ENCODE measurements around the gene DEUP1.
"Not testable (repeated sequence)": the region's sequence is repeated elsewhere in the genome, so short reads cannot be mapped to it uniquely, and the experiment has no call there.

Gene DEUP1

DNA sequence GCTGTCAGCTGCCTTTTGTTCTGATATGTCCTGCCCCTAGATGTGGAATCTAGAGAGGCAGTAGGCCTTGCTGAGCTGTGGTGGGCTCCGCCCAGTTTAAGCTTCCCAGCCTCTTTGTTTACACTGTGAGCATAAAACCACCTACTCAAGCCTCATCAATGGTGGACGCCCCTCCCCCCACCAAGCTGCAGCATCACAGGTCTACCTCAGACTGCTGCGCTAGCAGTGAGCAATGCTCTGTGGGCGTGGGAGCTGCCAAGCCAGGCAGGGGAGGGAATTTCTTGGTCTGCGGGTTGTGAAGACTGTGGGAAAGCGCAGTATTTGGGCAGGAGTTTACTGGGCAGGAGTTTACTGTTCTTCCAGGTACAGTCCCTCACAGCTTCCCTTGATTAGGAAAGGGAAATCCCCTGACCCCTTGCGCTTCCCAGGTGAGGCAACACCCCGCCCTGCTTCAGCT, 114.1 kb downstream of the DEUP1 start:
- no peaks in the 10 kb centered on the region for H3K36me3 ChIP-seq (replicated peaks)
- in situ Hi-C loops (cut with HindIII; ENCODE audit: low pct_ligation_motif_present, low sequenced_read_pairs), result no loop called here
- no peaks in the 10 kb centered on the region for H3K27me3 ChIP-seq (replicated peaks)
- DNase-seq, result peak; percentile 10
- H3K27ac ChIP-seq, result no peak overlapping the region
- TF ChIP-seq, protein P1, sequence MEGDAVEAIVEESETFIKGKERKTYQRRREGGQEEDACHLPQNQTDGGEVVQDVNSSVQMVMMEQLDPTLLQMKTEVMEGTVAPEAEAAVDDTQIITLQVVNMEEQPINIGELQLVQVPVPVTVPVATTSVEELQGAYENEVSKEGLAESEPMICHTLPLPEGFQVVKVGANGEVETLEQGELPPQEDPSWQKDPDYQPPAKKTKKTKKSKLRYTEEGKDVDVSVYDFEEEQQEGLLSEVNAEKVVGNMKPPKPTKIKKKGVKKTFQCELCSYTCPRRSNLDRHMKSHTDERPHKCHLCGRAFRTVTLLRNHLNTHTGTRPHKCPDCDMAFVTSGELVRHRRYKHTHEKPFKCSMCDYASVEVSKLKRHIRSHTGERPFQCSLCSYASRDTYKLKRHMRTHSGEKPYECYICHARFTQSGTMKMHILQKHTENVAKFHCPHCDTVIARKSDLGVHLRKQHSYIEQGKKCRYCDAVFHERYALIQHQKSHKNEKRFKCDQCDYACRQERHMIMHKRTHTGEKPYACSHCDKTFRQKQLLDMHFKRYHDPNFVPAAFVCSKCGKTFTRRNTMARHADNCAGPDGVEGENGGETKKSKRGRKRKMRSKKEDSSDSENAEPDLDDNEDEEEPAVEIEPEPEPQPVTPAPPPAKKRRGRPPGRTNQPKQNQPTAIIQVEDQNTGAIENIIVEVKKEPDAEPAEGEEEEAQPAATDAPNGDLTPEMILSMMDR (IDR thresholded peaks at IDR 0.05; ENCODE audit: low read depth, low read length, missing control alignments), result no peak
- H3K4me3 ChIP-seq (ENCODE audit: low read depth, low read length), result no peak overlapping the region

DNA sequence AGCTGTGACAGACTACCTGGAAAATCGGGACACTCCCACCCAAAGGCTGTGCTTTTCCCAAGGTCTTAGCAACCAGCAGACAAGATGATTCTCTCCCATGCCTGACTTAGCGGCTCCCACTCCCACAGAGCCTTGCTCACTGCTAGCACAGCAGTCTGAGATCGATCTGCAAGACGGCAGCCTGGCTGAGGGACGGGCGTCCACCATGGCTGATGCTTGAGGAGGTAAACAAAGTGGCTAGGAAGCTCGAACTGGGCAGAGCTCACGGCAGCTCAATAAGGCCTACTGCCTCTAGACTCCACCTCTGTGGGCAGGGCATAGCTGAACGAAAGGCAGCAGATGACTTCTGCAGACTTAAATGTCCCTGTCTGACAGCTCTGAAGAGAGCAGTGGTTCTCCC, 127.7 kb downstream of the DEUP1 start:
- Histone ChIP-seq H3K27ac (no peak overlapping the region), H3K4me3 (ENCODE audit: low read depth, low read length) (no peak overlapping the region), H3K36me3 (replicated peaks) (no peaks in the 10 kb centered on the region), H3K27me3 (replicated peaks) (no peaks in the 10 kb centered on the region)
- TF ChIP-seq, protein P1 (IDR thresholded peaks at IDR 0.05; ENCODE audit: low read depth, low read length, missing control alignments), result no peak
- no peak for DNase-seq
- in situ Hi-C loops (cut with HindIII; ENCODE audit: low pct_ligation_motif_present, low sequenced_read_pairs), result no loop called here

DNA sequence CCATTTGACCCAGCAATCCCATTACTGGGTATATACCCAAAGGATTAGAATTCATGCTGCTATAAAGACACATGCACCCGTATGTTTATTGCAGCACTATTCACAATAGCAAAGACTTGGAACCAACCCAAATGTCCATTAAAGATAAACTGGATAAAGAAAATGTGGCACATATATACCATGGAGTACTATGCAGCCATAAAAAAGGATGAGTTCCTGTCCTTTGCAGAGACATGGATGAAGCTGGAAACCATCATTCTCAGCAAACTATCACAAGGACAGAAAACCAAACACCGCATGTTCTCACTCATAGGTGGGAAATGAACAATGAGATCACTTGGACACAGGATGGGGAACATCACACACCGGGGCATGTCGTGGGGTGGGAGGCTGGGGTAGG, 133.1 kb downstream of the DEUP1 start:
- in situ Hi-C loops (cut with HindIII; ENCODE audit: low pct_ligation_motif_present, low sequenced_read_pairs); H3K27me3 ChIP-seq (replicated peaks); H3K36me3 ChIP-seq (replicated peaks); H3K4me3 ChIP-seq (ENCODE audit: low read depth, low read length); H3K27ac ChIP-seq; DNase-seq: not testable (repeated sequence)

DNA sequence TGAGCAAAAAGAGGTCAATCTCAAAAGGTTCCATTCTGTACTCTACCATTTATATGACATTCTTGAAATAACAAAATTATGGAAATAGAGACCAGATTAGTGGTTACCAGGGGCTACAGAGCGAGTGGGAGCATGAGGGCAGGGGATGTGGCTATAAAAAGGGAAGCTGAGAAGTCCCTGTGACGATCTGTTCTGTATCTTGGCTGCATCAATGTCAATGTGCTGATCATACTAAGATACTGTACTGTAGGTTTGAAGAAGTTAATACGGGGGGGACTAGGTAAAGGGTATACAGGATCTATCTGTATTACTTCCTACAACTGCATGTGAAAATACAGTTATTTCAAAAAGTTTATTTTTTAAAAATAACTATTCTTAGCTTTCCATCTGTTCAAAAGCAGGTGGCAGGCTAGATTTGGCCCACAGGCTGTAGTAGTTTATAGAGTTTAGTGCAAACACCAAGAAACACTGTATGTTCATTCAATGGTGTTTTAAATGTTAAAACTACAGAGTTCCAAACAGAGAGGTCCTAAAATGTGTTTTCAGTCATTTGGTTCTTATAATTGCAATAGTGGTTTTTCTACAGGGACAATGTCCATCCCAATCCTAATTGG, 134.5 kb downstream of the DEUP1 start:
- no peaks in the 10 kb centered on the region for H3K36me3 ChIP-seq (replicated peaks)
- H3K27ac ChIP-seq, result no peak overlapping the region
- TF ChIP-seq, protein P1 (IDR thresholded peaks at IDR 0.05; ENCODE audit: low read depth, low read length, missing control alignments), result no peak
- no peak for DNase-seq
- H3K27me3 ChIP-seq (replicated peaks), result no peaks in the 10 kb centered on the region
- no peak overlapping the region for H3K4me3 ChIP-seq (ENCODE audit: low read depth, low read length)
- in situ Hi-C loops (cut with HindIII; ENCODE audit: low pct_ligation_motif_present, low sequenced_read_pairs), result no loop called here

DNA sequence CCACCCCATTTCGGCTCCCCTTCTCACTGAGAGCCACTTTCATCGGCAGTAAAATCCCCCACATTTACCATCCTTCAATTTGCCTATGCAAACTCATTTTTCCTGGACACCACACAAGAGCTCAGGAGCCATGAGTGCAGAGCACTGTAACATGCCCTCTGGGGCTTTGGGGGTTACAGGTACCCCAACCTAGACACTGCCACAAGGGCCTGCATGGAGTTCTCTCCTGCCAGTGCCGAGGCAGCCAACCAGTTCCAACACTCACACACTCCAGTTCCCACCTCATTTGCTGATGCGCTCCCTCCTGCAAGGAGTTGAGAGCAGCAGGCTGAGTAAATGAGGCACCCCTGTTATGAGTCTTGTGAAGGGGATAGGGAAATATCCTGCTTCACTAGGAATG, 136.5 kb downstream of the DEUP1 start:
- no peaks in the 10 kb centered on the region for H3K36me3 ChIP-seq (replicated peaks)
- H3K27me3 ChIP-seq (replicated peaks), result no peaks in the 10 kb centered on the region
- TF ChIP-seq, protein P1 (IDR thresholded peaks at IDR 0.05; ENCODE audit: low read depth, low read length, missing control alignments), result no peak
- no peak overlapping the region for H3K27ac ChIP-seq
- in situ Hi-C loops (cut with HindIII; ENCODE audit: low pct_ligation_motif_present, low sequenced_read_pairs), result no loop called here
- H3K4me3 ChIP-seq (ENCODE audit: low read depth, low read length), result no peak overlapping the region
- no peak for DNase-seq

DNA sequence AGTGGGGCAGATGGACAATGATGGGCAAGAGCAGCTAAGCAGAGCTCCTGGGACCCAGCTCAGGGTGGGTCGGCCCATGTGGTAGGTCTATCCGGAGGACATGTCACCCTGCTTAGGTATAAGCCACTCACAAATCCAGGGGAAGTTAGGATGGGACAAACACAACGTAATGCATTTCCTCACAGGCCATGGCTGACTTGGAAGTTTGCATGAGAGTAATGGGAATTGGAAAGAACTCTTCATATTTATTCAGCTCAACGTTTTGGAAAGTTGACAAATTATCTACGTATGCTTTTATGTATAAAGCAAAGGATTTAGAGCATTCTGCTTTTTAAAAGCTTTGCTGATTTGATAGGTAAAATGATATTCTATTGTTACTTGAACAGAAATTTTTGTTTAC, 137.7 kb downstream of the DEUP1 start:
- in situ Hi-C loops (cut with HindIII; ENCODE audit: low pct_ligation_motif_present, low sequenced_read_pairs), result no loop called here
- no peak for DNase-seq
- TF ChIP-seq, protein P1 (IDR thresholded peaks at IDR 0.05; ENCODE audit: low read depth, low read length, missing control alignments), result no peak
- H3K4me3 ChIP-seq (ENCODE audit: low read depth, low read length), result no peak overlapping the region
- no peaks in the 10 kb centered on the region for H3K27me3 ChIP-seq (replicated peaks)
- H3K27ac ChIP-seq, result no peak overlapping the region
- no peaks in the 10 kb centered on the region for H3K36me3 ChIP-seq (replicated peaks)
